ENCODE results near the gene PRG2. TPM values are rescaled to one million over a fixed set of nuclear protein-coding genes. Genes with fewer than 3 reads are reported as not detected.

The PRG2 gene
- total and polyA plus RNA-seq, 9 of the 15 experiments (the other 6 are each of a cell fraction or from before 2014, with no cell fraction given): 1.8 to 78.0 (median 26.6) TPM

DNA sequence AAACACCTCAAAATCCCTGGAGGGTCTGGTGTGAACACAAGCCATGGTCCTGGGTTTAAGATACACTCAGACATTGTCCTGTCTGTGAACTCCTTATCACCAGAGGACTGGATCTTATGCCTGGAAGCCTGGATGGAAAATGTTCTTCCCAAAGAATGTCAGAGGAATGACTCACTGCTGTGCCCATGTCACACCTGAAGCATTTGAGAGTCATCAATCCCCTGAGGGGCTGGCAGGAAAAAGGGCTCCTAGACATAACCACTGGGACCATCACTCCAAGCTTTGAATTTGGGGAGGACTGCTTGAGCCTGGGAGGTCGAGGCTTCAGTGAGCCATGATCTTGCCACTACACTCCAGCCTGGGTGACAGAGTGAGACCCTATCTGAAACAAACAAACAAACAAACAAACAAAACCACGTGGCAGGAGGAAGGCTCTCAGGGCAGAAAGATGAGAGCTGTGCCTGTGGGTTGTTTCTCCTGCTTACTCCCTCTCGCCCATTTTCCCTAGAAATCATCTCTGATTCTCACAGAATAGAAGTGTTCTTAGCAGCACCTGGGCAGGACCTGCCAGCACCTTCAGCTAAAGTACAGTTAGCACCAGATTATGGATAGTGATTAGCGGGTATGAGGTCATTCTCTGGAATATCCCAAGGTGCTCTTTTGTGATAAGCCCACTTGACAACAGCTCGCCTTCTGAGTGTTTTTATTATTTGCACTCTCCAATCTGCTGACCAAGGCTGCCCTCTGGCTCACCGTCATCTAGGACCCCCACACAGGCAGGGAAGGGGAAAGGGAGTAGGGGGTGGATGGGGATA, 11.9 kb upstream of the PRG2 start (continued):
- no peak for TF ChIP-seq TAF1 (IDR thresholded peaks at IDR 0.05; ENCODE audit: control insufficient read depth, extremely low read depth, insufficient read depth, low read length, severe bottlenecking)
- no peak for TF ChIP-seq MYC (IDR thresholded peaks at IDR 0.05; ENCODE audit: low read depth, low read length)
- TF ChIP-seq MYC (CRISPR knock-in tag; IDR thresholded peaks at IDR 0.05; ENCODE audit: borderline replicate concordance, low read depth): no peak
- TF ChIP-seq, protein P1, sequence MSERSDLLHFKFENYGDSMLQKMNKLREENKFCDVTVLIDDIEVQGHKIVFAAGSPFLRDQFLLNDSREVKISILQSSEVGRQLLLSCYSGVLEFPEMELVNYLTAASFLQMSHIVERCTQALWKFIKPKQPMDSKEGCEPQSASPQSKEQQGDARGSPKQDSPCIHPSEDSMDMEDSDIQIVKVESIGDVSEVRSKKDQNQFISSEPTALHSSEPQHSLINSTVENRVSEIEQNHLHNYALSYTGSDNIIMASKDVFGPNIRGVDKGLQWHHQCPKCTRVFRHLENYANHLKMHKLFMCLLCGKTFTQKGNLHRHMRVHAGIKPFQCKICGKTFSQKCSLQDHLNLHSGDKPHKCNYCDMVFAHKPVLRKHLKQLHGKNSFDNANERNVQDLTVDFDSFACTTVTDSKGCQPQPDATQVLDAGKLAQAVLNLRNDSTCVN (CRISPR knock-in tag; IDR thresholded peaks at IDR 0.05): no peak
- no peak for TF ChIP-seq E2F3 (CRISPR knock-in tag; IDR thresholded peaks at IDR 0.05)
- no peak for TF ChIP-seq TOE1 (IDR thresholded peaks at IDR 0.05; ENCODE audit: borderline replicate concordance)
- TF ChIP-seq TOE1 (CRISPR knock-in tag; IDR thresholded peaks at IDR 0.05; ENCODE audit: borderline replicate concordance, low read depth): no peak
- TF ChIP-seq PTRF (tag; IDR thresholded peaks at IDR 0.05): no peak
- TF ChIP-seq, protein P2, sequence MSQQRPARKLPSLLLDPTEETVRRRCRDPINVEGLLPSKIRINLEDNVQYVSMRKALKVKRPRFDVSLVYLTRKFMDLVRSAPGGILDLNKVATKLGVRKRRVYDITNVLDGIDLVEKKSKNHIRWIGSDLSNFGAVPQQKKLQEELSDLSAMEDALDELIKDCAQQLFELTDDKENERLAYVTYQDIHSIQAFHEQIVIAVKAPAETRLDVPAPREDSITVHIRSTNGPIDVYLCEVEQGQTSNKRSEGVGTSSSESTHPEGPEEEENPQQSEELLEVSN (IDR thresholded peaks at IDR 0.05; ENCODE audit: borderline replicate concordance in 1 of 2, extremely low read depth in 1 of 2, insufficient read depth in 1 of 2, insufficient read length in 1 of 2, low read depth in 1 of 2, low read length in 1 of 2, poor library complexity in 1 of 2, severe bottlenecking in 1 of 2): no peak
- no peak for TF ChIP-seq SMARCA5 (IDR thresholded peaks at IDR 0.05)
- no peak for TF ChIP-seq RBM17 (IDR thresholded peaks at IDR 0.05; ENCODE audit: borderline replicate concordance, low read depth, low read length)
- TF ChIP-seq GATA2 (CRISPR knock-in tag; IDR thresholded peaks at IDR 0.05): peak; percentile 80
- no peak for TF ChIP-seq SREBF2 (CRISPR knock-in tag; IDR thresholded peaks at IDR 0.05)
- no peak for TF ChIP-seq NUFIP1 (IDR thresholded peaks at IDR 0.05; ENCODE audit: partially characterized antibody)
- 0 out of 2 replicates have a peak, but pooled peaks have one; percentile 28 for TF ChIP-seq MBD2 (IDR thresholded peaks at IDR 0.05; ENCODE audit: borderline replicate concordance, low read depth)
- TF ChIP-seq ZFX (CRISPR knock-in tag; IDR thresholded peaks at IDR 0.05): no peak
- no peak for TF ChIP-seq HDGF (IDR thresholded peaks at IDR 0.05)
- no peak for TF ChIP-seq NCOA4 (IDR thresholded peaks at IDR 0.05; ENCODE audit: partially characterized antibody)

Data from K562 (cell line).